ENCODE measurements around the gene SCYL3. TPM values are rescaled to one million over a fixed set of nuclear protein-coding genes. Genes with fewer than 3 reads are reported as not detected.

The SCYL3 gene
- polyA plus RNA-seq, 3 donors, result 2.3 to 4.9 (median 3.6) TPM

GRCh38 chr1:169816617-169817016 lies 77.1 kb downstream of the SCYL3 start:
- Mint-ChIP-seq H3K4me1 (no peaks in the 10 kb centered on the region), H3K36me3 (peaks cover 17 to 38% of the 10 kb centered on the region in 2 donors), H3K4me3 (no peak overlapping the region), H3K9me3 (no peaks in the 10 kb centered on the region), H3K27me3 (ENCODE audit: low read depth in 3 of 3) (peaks cover 0 to 2% (median 0%) of the 10 kb centered on the region in 3 donors), H3K27ac (no peak overlapping the region)
- no peak overlapping the region for H3K4me3 ChIP-seq (replicated peaks in 1 of 3; ENCODE audit: low read depth in 2 of 3, low read length in 3 of 3)
- peaks cover 2 to 42% of the 10 kb centered on the region in 2 donors for H3K36me3 ChIP-seq (replicated peaks in 1 of 2; ENCODE audit: control insufficient read depth in 1 of 2, insufficient read depth in 2 of 2, low read length in 2 of 2)
- H4K20me1 ChIP-seq (ENCODE audit: insufficient read depth, low read length), result no peaks in the 10 kb centered on the region
- TF ChIP-seq, protein P1, sequence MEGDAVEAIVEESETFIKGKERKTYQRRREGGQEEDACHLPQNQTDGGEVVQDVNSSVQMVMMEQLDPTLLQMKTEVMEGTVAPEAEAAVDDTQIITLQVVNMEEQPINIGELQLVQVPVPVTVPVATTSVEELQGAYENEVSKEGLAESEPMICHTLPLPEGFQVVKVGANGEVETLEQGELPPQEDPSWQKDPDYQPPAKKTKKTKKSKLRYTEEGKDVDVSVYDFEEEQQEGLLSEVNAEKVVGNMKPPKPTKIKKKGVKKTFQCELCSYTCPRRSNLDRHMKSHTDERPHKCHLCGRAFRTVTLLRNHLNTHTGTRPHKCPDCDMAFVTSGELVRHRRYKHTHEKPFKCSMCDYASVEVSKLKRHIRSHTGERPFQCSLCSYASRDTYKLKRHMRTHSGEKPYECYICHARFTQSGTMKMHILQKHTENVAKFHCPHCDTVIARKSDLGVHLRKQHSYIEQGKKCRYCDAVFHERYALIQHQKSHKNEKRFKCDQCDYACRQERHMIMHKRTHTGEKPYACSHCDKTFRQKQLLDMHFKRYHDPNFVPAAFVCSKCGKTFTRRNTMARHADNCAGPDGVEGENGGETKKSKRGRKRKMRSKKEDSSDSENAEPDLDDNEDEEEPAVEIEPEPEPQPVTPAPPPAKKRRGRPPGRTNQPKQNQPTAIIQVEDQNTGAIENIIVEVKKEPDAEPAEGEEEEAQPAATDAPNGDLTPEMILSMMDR (IDR thresholded peaks at IDR 0.05), result no peak
- H3K4me1 ChIP-seq (ENCODE audit: control insufficient read depth in 1 of 2, insufficient read depth in 2 of 2, low read length in 2 of 2), result no peaks in the 10 kb centered on the region
- DNase-seq, result no peak
- no peak overlapping the region for H2AFZ ChIP-seq (ENCODE audit: insufficient read depth, low read depth, low read length, poor library complexity, severe bottlenecking)
- H3K4me2 ChIP-seq (replicated peaks; ENCODE audit: extremely low read depth, low read length, poor library complexity, severe bottlenecking), result no peak overlapping the region
- H3K79me2 ChIP-seq (ENCODE audit: insufficient read depth, low read length), result no peaks in the 10 kb centered on the region
- intact Hi-C loops (cut with micrococcal nuclease), result loop anchor here in 1 of 2 donors (10.0 kb wide), 1 partner anchor 262 kb away; no protein-coding TSS in a partner anchor
- H3K9ac ChIP-seq (ENCODE audit: insufficient read depth, low read length, poor library complexity, severe bottlenecking), result no peak overlapping the region
- H3K27ac ChIP-seq (ENCODE audit: low read depth in 1 of 2, low read length in 2 of 2), result no peak overlapping the region
- H3K9me3 ChIP-seq (replicated peaks in 1 of 2; ENCODE audit: control insufficient read depth in 1 of 2, insufficient read depth in 1 of 2, low read length in 2 of 2), result no peaks in the 10 kb centered on the region
- no peaks in the 10 kb centered on the region for H3K27me3 ChIP-seq (ENCODE audit: control insufficient read depth in 2 of 2, insufficient read depth in 2 of 2, low read length in 2 of 2)
- no CpG with 5 or more reads among the region's 1 CpG for WGBS (ENCODE audit: insufficient coverage)

DNA sequence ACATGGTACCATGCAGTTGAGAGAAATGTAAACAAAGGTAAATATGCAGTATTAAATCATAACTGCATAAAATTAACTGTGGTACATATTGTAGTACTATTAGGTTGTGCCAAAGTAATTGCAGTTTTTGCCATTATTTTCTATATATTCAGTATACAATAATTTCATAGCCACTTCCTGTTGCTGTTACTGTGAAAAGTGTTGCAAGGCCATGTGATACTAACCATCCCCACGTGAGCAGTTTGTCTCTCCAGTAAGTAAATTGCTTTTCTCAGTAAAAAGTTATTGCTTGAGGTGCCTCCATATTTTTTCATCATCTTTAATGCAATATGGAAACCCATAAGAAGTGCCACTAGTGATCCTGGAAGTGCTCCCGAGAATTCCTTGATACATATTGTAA lies 79.4 kb downstream of the SCYL3 start:
- Histone ChIP-seq H4K20me1 (ENCODE audit: insufficient read depth, low read length) (no peaks in the 10 kb centered on the region), H3K27me3 (ENCODE audit: control insufficient read depth in 2 of 2, insufficient read depth in 2 of 2, low read length in 2 of 2) (no peaks in the 10 kb centered on the region), H2AFZ (ENCODE audit: insufficient read depth, low read depth, low read length, poor library complexity, severe bottlenecking) (no peak overlapping the region), H3K9ac (ENCODE audit: insufficient read depth, low read length, poor library complexity, severe bottlenecking) (no peak overlapping the region), H3K4me3 (replicated peaks in 1 of 3; ENCODE audit: low read depth in 2 of 3, low read length in 3 of 3) (no peak overlapping the region), H3K4me1 (ENCODE audit: control insufficient read depth in 1 of 2, insufficient read depth in 2 of 2, low read length in 2 of 2) (no peaks in the 10 kb centered on the region), H3K9me3 (replicated peaks in 1 of 2; ENCODE audit: control insufficient read depth in 1 of 2, insufficient read depth in 1 of 2, low read length in 2 of 2) (no peaks in the 10 kb centered on the region), H3K27ac (ENCODE audit: low read depth in 1 of 2, low read length in 2 of 2) (no peak overlapping the region), H3K4me2 (replicated peaks; ENCODE audit: extremely low read depth, low read length, poor library complexity, severe bottlenecking) (no peak overlapping the region), H3K36me3 (replicated peaks in 1 of 2; ENCODE audit: control insufficient read depth in 1 of 2, insufficient read depth in 2 of 2, low read length in 2 of 2) (peaks cover 0 to 36% of the 10 kb centered on the region in 2 donors), H3K79me2 (ENCODE audit: insufficient read depth, low read length) (no peaks in the 10 kb centered on the region)
- Mint-ChIP-seq H3K27me3 (ENCODE audit: low read depth in 3 of 3) (peaks cover 0 to 2% (median 0%) of the 10 kb centered on the region in 3 donors), H3K4me1 (no peaks in the 10 kb centered on the region), H3K27ac (no peak overlapping the region), H3K4me3 (no peak overlapping the region), H3K9me3 (no peaks in the 10 kb centered on the region), H3K36me3 (peaks cover 17 to 36% of the 10 kb centered on the region in 2 donors)
- DNase-seq, result no peak
- WGBS (ENCODE audit: insufficient coverage), result no CpG with 5 or more reads among the region's 2 CpGs
- intact Hi-C loops (cut with micrococcal nuclease), result loop anchor here in 1 of 2 donors (10.0 kb wide), 1 partner anchor 259 kb away; no protein-coding TSS in a partner anchor
- TF ChIP-seq, protein P1 (IDR thresholded peaks at IDR 0.05), result no peak
